ENCODE data around the gene CCNT2.
"Not testable (repeated sequence)": the region's sequence is repeated elsewhere in the genome, so short reads cannot be mapped to it uniquely, and the experiment has no call there.

The CCNT2 gene

GRCh38 chr2:134906726-134907125 is 11.9 kb upstream of the CCNT2 start:
- H3K4me3 ChIP-seq (ENCODE audit: control insufficient read depth, low read depth, low read length), result no peak overlapping the region
- TF ChIP-seq CTCF (IDR thresholded peaks at IDR 0.05; ENCODE audit: control insufficient read depth, insufficient read depth, low read depth, low read length, missing control alignments), result no peak
- DNase-seq (ENCODE audit: low read depth), result no peak

GRCh38 chr2:134907441-134908116 is 11.0 kb upstream of the CCNT2 start:
- DNase-seq (ENCODE audit: low read depth); H3K4me3 ChIP-seq (ENCODE audit: control insufficient read depth, low read depth, low read length): not testable (repeated sequence)

- DNase-seq (ENCODE audit: low read depth), result no peak
- TF ChIP-seq CTCF (IDR thresholded peaks at IDR 0.05; ENCODE audit: control insufficient read depth, insufficient read depth, low read depth, low read length, missing control alignments), result no peak
- no peak overlapping the region for H3K4me3 ChIP-seq (ENCODE audit: control insufficient read depth, low read depth, low read length)
Measured at GRCh38 chr2:134910763-134911399, 7.7 kb upstream of the CCNT2 start.

DNA sequence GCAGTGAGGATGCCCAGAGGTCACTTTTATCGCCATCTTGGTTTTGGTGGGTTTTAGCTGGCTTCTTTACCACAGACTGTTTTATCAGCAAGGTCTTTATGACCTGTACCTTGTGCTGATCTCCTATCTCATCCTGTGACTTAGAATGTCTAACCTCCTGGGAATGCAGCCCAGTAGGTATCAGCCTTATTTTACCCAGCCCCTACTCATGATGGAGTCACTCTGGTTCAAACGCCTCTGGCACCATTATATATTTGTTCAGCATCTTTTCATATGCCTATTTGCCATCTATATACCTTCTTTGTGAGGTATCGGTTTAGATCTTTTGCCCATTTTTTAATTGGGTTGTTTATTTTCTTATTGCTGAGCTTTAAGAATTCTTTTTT is 7.2 kb upstream of the CCNT2 start:
- H3K4me3 ChIP-seq (ENCODE audit: control insufficient read depth, low read depth, low read length), result no peak overlapping the region
- no peak for TF ChIP-seq CTCF (IDR thresholded peaks at IDR 0.05; ENCODE audit: control insufficient read depth, insufficient read depth, low read depth, low read length, missing control alignments)
- no peak for DNase-seq (ENCODE audit: low read depth)

DNA sequence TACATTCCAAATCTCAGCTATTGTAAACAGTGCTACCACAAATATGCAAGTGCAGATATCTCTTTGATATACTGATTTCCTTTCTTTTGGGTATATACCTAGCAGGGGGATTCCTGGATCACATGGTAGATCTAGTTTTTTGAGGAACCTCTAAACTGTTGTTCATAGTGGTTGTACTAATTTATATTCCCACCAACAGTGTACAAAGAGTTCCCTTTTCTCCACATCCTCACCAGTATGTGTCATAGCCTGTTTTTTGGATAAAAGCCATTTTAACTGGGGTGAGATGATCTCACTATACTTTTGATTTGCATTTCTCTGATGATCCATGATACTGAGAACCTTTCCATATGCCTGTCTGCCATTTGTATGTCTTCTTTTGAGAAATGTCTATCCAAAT is 6.3 kb upstream of the CCNT2 start:
- DNase-seq (ENCODE audit: low read depth), result no peak
- TF ChIP-seq CTCF (IDR thresholded peaks at IDR 0.05; ENCODE audit: control insufficient read depth, insufficient read depth, low read depth, low read length, missing control alignments), result no peak
- no peak overlapping the region for H3K4me3 ChIP-seq (ENCODE audit: control insufficient read depth, low read depth, low read length)

DNA sequence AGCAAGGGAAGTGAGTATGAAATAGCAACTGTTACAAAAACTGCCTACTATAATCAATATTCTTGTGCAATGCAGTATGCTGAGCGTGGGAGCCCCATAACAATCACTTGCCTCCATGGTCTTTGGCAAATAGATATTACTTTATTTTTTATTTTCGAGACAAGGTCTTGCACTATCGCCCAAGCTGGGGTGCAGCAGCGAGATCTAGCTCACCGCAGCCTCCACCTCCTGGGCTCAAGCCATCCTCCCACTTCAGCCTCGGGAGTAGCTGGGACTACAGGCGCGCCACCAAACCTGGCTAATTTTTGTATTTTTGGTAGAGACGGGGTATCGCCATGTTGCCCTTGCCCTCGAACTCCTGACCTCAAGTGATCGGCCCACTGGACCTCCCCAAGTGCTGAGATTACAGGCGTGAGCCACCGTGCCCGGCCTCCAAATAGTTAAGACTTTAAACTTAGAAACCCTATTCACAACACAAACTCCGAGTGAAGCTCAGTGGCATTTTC is 1.2 kb upstream of the CCNT2 start:
- H3K4me3 ChIP-seq (ENCODE audit: control insufficient read depth, low read depth, low read length), result peak overlapping the region; percentile 79
- DNase-seq (ENCODE audit: low read depth), result no peak
- TF ChIP-seq CTCF (IDR thresholded peaks at IDR 0.05; ENCODE audit: control insufficient read depth, insufficient read depth, low read depth, low read length, missing control alignments), result no peak

DNA sequence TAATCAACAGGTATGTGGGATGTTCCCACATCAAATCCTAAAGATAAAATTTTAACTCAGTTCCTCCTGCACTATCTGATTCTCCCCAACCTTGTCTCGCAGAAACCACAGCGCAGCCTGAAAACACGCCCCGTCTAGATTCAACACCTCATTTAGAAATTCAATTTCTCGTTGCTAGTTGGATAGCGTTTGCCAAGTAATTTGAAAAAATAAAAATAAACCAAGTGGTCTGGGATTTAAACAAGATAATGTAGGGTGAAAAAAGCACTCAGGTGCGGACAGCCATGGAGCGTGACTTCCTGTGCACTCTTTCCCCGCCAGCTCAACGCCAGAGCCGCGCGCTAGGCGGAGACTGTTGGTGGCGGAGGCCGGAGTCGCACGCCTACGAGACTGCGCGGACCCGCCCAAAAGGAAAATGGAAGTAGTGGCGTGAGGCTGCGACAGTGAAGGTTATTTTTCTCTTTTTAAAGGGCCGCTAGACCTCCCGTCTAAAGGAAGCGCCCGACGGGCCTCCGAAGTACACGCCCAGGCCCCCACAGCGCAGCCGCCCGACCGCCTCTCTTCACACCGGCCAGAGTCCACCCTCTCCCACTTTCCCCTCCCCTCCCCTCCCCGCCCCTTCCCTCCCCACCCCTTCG is 615 bp upstream of the CCNT2 start:
- peak overlapping the region; percentile 79 for H3K4me3 ChIP-seq (ENCODE audit: control insufficient read depth, low read depth, low read length)
- peak; percentile 35 for TF ChIP-seq CTCF (IDR thresholded peaks at IDR 0.05; ENCODE audit: control insufficient read depth, insufficient read depth, low read depth, low read length, missing control alignments)
- no peak for DNase-seq (ENCODE audit: low read depth)
